ENCODE data around the gene MSI2.
"Not testable (repeated sequence)": the region's sequence is repeated elsewhere in the genome, so short reads cannot be mapped to it uniquely, and the experiment has no call there.

MSI2 gene

GRCh38 chr17:57299176-57299575 lies 42.9 kb downstream of the MSI2 start:
- no peak for TF ChIP-seq CSDC2 (CRISPR knock-in tag; IDR thresholded peaks at IDR 0.05)
- TF ChIP-seq BACH2 (CRISPR knock-in tag; IDR thresholded peaks at IDR 0.05; ENCODE audit: borderline replicate concordance): no peak
- no peak for TF ChIP-seq GLIS3 (CRISPR knock-in tag; IDR thresholded peaks at IDR 0.05)
- no peak for TF ChIP-seq ESRRG (CRISPR knock-in tag; IDR thresholded peaks at IDR 0.05)
- TF ChIP-seq, protein P1, sequence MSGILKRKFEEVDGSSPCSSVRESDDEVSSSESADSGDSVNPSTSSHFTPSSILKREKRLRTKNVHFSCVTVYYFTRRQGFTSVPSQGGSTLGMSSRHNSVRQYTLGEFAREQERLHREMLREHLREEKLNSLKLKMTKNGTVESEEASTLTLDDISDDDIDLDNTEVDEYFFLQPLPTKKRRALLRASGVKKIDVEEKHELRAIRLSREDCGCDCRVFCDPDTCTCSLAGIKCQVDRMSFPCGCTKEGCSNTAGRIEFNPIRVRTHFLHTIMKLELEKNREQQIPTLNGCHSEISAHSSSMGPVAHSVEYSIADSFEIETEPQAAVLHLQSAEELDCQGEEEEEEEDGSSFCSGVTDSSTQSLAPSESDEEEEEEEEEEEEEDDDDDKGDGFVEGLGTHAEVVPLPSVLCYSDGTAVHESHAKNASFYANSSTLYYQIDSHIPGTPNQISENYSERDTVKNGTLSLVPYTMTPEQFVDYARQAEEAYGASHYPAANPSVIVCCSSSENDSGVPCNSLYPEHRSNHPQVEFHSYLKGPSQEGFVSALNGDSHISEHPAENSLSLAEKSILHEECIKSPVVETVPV (CRISPR knock-in tag; IDR thresholded peaks at IDR 0.05): no peak
- TF ChIP-seq, protein P2, sequence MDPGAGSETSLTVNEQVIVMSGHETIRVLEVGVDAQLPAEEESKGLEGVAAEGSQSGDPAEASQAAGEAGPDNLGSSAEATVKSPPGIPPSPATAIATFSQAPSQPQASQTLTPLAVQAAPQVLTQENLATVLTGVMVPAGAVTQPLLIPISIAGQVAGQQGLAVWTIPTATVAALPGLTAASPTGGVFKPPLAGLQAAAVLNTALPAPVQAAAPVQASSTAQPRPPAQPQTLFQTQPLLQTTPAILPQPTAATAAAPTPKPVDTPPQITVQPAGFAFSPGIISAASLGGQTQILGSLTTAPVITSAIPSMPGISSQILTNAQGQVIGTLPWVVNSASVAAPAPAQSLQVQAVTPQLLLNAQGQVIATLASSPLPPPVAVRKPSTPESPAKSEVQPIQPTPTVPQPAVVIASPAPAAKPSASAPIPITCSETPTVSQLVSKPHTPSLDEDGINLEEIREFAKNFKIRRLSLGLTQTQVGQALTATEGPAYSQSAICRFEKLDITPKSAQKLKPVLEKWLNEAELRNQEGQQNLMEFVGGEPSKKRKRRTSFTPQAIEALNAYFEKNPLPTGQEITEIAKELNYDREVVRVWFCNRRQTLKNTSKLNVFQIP (CRISPR knock-in tag; IDR thresholded peaks at IDR 0.05; ENCODE audit: borderline replicate concordance, low read depth): no peak
- no peak for TF ChIP-seq PPARA (CRISPR knock-in tag; IDR thresholded peaks at IDR 0.05; ENCODE audit: borderline replicate concordance)
- TF ChIP-seq TCF4 (CRISPR knock-in tag; IDR thresholded peaks at IDR 0.05; ENCODE audit: borderline replicate concordance): no peak
- TF ChIP-seq ZNF8 (CRISPR knock-in tag; IDR thresholded peaks at IDR 0.05): no peak
- no peak for TF ChIP-seq ZNF565 (CRISPR knock-in tag; conservative IDR thresholded peaks at IDR 0.05; ENCODE audit: low read depth)
- TF ChIP-seq TOX (CRISPR knock-in tag; IDR thresholded peaks at IDR 0.05; ENCODE audit: borderline replicate concordance): no peak
- no peak for TF ChIP-seq ZFP3 (CRISPR knock-in tag; IDR thresholded peaks at IDR 0.05)
- no peak for ATAC-seq

- not testable (repeated sequence) for ATAC-seq
Observed at GRCh38 chr17:57300592-57300991, 44.3 kb downstream of the MSI2 start.

DNA sequence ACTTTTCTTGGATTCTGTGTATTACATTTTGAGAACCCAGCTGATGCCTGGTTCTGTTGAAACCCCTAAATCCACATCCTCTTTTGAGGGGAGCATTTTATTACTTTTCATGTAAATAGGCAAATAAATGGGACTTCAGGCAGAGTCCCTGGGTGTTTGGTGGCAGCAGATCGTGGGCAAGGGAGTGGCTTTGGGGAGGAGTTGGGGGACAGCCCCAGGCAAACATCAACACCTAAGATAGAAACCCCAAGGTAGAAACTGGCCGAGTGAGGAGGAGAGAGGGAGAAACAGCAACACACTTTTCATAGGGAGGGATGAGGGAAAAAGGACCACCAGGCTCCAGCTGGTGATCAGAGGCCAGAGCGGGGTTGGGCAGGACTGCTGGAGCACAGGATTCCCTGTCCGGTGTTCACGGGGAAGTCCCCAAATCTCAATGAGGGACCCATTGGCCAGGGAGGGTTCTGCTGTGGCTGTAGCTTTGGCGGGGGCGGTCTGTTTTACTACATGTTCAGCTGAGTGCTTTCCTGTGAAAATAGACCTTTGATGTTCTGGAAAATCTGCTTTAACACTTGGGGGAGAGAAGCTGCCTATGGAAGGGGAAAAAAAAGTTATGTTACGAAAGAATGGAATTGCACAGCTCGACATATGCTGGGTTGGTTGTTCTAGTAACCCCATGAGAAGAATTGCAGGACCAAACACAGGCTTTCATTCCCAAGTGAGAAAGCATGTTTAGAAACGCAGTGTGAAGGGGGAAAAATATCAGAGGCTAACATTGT lies 46.6 kb downstream of the MSI2 start:
- TF ChIP-seq BACH2 (CRISPR knock-in tag; IDR thresholded peaks at IDR 0.05; ENCODE audit: borderline replicate concordance) (no peak), GLIS3 (CRISPR knock-in tag; IDR thresholded peaks at IDR 0.05) (no peak), SNAI2 (CRISPR knock-in tag; IDR thresholded peaks at IDR 0.05) (no peak), ISL1 (CRISPR knock-in tag; IDR thresholded peaks at IDR 0.05) (no peak), TOX (CRISPR knock-in tag; IDR thresholded peaks at IDR 0.05; ENCODE audit: borderline replicate concordance) (no peak), OSR1 (CRISPR knock-in tag; IDR thresholded peaks at IDR 0.05) (no peak), CSDC2 (CRISPR knock-in tag; IDR thresholded peaks at IDR 0.05) (no peak), CREB5 (CRISPR knock-in tag; IDR thresholded peaks at IDR 0.05; ENCODE audit: low read depth) (no peak), ZFP3 (CRISPR knock-in tag; IDR thresholded peaks at IDR 0.05) (no peak), ZNF8 (CRISPR knock-in tag; IDR thresholded peaks at IDR 0.05) (no peak), TCF4 (CRISPR knock-in tag; IDR thresholded peaks at IDR 0.05; ENCODE audit: borderline replicate concordance) (no peak), ZC3H10 (CRISPR knock-in tag; IDR thresholded peaks at IDR 0.05) (no peak), ZFP30 (CRISPR knock-in tag; IDR thresholded peaks at IDR 0.05) (no peak), PATZ1 (CRISPR knock-in tag; IDR thresholded peaks at IDR 0.05; ENCODE audit: borderline replicate concordance) (no peak), TSHZ2 (CRISPR knock-in tag; IDR thresholded peaks at IDR 0.05) (no peak), ARNTL (CRISPR knock-in tag; IDR thresholded peaks at IDR 0.05; ENCODE audit: borderline replicate concordance, low read depth) (no peak)
- no peak for ATAC-seq
